ENCODE measurements around the gene SEC14L3.

The SEC14L3 gene

DNA sequence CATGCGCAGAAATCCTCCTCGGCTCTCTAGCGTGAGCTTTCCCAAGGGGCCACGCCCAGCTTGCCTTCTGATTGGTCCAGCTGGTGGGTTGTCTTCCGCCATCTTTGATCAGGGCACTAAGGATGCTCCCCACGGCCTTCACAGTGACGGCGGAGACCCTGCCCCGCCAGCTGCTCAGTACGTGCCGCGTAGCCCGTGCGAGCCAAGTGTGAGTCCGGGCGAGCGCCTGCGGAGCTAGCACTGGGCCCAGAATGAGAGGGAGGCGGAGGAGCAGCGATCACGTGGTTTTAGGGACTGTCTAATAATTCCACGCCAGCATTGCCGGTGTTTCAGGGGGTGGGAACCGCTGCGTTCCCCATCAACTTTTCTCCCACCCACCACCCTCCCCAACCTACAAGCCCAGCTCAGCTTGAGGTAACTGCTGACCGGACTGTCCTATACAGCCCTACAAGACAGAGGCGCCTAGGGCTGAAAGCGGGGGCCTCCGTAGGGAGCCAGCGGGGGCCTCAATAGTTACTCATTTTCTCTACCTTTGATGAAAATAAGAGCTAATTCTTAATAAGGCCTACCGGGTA is 47.8 kb downstream of the SEC14L3 start (continued):
- TF ChIP-seq, protein P1, sequence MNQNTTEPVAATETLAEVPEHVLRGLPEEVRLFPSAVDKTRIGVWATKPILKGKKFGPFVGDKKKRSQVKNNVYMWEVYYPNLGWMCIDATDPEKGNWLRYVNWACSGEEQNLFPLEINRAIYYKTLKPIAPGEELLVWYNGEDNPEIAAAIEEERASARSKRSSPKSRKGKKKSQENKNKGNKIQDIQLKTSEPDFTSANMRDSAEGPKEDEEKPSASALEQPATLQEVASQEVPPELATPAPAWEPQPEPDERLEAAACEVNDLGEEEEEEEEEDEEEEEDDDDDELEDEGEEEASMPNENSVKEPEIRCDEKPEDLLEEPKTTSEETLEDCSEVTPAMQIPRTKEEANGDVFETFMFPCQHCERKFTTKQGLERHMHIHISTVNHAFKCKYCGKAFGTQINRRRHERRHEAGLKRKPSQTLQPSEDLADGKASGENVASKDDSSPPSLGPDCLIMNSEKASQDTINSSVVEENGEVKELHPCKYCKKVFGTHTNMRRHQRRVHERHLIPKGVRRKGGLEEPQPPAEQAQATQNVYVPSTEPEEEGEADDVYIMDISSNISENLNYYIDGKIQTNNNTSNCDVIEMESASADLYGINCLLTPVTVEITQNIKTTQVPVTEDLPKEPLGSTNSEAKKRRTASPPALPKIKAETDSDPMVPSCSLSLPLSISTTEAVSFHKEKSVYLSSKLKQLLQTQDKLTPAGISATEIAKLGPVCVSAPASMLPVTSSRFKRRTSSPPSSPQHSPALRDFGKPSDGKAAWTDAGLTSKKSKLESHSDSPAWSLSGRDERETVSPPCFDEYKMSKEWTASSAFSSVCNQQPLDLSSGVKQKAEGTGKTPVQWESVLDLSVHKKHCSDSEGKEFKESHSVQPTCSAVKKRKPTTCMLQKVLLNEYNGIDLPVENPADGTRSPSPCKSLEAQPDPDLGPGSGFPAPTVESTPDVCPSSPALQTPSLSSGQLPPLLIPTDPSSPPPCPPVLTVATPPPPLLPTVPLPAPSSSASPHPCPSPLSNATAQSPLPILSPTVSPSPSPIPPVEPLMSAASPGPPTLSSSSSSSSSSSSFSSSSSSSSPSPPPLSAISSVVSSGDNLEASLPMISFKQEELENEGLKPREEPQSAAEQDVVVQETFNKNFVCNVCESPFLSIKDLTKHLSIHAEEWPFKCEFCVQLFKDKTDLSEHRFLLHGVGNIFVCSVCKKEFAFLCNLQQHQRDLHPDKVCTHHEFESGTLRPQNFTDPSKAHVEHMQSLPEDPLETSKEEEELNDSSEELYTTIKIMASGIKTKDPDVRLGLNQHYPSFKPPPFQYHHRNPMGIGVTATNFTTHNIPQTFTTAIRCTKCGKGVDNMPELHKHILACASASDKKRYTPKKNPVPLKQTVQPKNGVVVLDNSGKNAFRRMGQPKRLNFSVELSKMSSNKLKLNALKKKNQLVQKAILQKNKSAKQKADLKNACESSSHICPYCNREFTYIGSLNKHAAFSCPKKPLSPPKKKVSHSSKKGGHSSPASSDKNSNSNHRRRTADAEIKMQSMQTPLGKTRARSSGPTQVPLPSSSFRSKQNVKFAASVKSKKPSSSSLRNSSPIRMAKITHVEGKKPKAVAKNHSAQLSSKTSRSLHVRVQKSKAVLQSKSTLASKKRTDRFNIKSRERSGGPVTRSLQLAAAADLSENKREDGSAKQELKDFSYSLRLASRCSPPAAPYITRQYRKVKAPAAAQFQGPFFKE (tag by site-specific recombination; IDR thresholded peaks at IDR 0.05; ENCODE audit: borderline replicate concordance), result no peak
- TF ChIP-seq, protein P2, sequence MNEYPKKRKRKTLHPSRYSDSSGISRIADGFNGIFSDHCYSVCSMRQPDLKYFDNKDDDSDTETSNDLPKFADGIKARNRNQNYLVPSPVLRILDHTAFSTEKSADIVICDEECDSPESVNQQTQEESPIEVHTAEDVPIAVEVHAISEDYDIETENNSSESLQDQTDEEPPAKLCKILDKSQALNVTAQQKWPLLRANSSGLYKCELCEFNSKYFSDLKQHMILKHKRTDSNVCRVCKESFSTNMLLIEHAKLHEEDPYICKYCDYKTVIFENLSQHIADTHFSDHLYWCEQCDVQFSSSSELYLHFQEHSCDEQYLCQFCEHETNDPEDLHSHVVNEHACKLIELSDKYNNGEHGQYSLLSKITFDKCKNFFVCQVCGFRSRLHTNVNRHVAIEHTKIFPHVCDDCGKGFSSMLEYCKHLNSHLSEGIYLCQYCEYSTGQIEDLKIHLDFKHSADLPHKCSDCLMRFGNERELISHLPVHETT (tag by site-specific recombination; IDR thresholded peaks at IDR 0.05), result peak; percentile 61
- TF ChIP-seq ZNF623 (tag by site-specific recombination; IDR thresholded peaks at IDR 0.05) (peak; percentile 5; the same call in 1 of the 2 replicates), ZNF423 (tag by site-specific recombination; IDR thresholded peaks at IDR 0.05) (no peak), ZNF169 (tag by site-specific recombination; IDR thresholded peaks at IDR 0.05) (no peak), ZNF292 (tag by site-specific recombination; IDR thresholded peaks at IDR 0.05; ENCODE audit: borderline replicate concordance, low read depth) (no peak), ZNF221 (tag by site-specific recombination; IDR thresholded peaks at IDR 0.05; ENCODE audit: borderline replicate concordance) (0 out of 2 replicates have a peak, but pooled peaks have one; percentile 32), ZNF670 (tag by site-specific recombination; IDR thresholded peaks at IDR 0.05; ENCODE audit: low read depth) (no peak)
- TF ChIP-seq, protein P3, sequence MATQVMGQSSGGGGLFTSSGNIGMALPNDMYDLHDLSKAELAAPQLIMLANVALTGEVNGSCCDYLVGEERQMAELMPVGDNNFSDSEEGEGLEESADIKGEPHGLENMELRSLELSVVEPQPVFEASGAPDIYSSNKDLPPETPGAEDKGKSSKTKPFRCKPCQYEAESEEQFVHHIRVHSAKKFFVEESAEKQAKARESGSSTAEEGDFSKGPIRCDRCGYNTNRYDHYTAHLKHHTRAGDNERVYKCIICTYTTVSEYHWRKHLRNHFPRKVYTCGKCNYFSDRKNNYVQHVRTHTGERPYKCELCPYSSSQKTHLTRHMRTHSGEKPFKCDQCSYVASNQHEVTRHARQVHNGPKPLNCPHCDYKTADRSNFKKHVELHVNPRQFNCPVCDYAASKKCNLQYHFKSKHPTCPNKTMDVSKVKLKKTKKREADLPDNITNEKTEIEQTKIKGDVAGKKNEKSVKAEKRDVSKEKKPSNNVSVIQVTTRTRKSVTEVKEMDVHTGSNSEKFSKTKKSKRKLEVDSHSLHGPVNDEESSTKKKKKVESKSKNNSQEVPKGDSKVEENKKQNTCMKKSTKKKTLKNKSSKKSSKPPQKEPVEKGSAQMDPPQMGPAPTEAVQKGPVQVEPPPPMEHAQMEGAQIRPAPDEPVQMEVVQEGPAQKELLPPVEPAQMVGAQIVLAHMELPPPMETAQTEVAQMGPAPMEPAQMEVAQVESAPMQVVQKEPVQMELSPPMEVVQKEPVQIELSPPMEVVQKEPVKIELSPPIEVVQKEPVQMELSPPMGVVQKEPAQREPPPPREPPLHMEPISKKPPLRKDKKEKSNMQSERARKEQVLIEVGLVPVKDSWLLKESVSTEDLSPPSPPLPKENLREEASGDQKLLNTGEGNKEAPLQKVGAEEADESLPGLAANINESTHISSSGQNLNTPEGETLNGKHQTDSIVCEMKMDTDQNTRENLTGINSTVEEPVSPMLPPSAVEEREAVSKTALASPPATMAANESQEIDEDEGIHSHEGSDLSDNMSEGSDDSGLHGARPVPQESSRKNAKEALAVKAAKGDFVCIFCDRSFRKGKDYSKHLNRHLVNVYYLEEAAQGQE (tag by site-specific recombination; IDR thresholded peaks at IDR 0.05), result no peak
- TF ChIP-seq, protein P4, sequence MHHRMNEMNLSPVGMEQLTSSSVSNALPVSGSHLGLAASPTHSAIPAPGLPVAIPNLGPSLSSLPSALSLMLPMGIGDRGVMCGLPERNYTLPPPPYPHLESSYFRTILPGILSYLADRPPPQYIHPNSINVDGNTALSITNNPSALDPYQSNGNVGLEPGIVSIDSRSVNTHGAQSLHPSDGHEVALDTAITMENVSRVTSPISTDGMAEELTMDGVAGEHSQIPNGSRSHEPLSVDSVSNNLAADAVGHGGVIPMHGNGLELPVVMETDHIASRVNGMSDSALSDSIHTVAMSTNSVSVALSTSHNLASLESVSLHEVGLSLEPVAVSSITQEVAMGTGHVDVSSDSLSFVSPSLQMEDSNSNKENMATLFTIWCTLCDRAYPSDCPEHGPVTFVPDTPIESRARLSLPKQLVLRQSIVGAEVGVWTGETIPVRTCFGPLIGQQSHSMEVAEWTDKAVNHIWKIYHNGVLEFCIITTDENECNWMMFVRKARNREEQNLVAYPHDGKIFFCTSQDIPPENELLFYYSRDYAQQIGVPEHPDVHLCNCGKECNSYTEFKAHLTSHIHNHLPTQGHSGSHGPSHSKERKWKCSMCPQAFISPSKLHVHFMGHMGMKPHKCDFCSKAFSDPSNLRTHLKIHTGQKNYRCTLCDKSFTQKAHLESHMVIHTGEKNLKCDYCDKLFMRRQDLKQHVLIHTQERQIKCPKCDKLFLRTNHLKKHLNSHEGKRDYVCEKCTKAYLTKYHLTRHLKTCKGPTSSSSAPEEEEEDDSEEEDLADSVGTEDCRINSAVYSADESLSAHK (tag by site-specific recombination; IDR thresholded peaks at IDR 0.05), result peak; percentile 35; the same call in 1 of the 2 replicates
- TF ChIP-seq, protein P5, sequence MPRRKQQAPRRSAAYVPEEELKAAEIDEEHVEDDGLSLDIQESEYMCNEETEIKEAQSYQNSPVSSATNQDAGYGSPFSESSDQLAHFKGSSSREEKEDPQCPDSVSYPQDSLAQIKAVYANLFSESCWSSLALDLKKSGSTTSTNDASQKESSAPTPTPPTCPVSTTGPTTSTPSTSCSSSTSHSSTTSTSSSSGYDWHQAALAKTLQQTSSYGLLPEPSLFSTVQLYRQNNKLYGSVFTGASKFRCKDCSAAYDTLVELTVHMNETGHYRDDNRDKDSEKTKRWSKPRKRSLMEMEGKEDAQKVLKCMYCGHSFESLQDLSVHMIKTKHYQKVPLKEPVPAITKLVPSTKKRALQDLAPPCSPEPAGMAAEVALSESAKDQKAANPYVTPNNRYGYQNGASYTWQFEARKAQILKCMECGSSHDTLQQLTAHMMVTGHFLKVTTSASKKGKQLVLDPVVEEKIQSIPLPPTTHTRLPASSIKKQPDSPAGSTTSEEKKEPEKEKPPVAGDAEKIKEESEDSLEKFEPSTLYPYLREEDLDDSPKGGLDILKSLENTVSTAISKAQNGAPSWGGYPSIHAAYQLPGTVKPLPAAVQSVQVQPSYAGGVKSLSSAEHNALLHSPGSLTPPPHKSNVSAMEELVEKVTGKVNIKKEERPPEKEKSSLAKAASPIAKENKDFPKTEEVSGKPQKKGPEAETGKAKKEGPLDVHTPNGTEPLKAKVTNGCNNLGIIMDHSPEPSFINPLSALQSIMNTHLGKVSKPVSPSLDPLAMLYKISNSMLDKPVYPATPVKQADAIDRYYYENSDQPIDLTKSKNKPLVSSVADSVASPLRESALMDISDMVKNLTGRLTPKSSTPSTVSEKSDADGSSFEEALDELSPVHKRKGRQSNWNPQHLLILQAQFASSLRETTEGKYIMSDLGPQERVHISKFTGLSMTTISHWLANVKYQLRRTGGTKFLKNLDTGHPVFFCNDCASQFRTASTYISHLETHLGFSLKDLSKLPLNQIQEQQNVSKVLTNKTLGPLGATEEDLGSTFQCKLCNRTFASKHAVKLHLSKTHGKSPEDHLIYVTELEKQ (tag by site-specific recombination; IDR thresholded peaks at IDR 0.05; ENCODE audit: borderline replicate concordance), result no peak
- TF ChIP-seq, protein P6, sequence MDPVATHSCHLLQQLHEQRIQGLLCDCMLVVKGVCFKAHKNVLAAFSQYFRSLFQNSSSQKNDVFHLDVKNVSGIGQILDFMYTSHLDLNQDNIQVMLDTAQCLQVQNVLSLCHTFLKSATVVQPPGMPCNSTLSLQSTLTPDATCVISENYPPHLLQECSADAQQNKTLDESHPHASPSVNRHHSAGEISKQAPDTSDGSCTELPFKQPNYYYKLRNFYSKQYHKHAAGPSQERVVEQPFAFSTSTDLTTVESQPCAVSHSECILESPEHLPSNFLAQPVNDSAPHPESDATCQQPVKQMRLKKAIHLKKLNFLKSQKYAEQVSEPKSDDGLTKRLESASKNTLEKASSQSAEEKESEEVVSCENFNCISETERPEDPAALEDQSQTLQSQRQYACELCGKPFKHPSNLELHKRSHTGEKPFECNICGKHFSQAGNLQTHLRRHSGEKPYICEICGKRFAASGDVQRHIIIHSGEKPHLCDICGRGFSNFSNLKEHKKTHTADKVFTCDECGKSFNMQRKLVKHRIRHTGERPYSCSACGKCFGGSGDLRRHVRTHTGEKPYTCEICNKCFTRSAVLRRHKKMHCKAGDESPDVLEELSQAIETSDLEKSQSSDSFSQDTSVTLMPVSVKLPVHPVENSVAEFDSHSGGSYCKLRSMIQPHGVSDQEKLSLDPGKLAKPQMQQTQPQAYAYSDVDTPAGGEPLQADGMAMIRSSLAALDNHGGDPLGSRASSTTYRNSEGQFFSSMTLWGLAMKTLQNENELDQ (tag by site-specific recombination; IDR thresholded peaks at IDR 0.05; ENCODE audit: low read depth), result no peak
